Stimulated activated naive CD8-positive, alpha-beta T cell treated with anti-CD3 and anti-CD28 coated beads, Interleukin-15, Interleukin-2, amounts not matched to agents 100 U/mL and 50 U/mL, for 24 hours (primary cell): Measurements from ENCODE around the gene TAOK1.
A peak's percentile ranks its signal among the peaks of the same experiment; 100 is the strongest.

Experiments used
- ATAC-seq: fragments of 150-1000 bp; cut with Tn5 transposase; one replicate; pipeline ENCODE4 v1.10.0; 2021
- DNase-seq: peaks from one replicate; pipeline ENCODE4 v3.0.0; 2021

TAOK1 gene

DNA sequence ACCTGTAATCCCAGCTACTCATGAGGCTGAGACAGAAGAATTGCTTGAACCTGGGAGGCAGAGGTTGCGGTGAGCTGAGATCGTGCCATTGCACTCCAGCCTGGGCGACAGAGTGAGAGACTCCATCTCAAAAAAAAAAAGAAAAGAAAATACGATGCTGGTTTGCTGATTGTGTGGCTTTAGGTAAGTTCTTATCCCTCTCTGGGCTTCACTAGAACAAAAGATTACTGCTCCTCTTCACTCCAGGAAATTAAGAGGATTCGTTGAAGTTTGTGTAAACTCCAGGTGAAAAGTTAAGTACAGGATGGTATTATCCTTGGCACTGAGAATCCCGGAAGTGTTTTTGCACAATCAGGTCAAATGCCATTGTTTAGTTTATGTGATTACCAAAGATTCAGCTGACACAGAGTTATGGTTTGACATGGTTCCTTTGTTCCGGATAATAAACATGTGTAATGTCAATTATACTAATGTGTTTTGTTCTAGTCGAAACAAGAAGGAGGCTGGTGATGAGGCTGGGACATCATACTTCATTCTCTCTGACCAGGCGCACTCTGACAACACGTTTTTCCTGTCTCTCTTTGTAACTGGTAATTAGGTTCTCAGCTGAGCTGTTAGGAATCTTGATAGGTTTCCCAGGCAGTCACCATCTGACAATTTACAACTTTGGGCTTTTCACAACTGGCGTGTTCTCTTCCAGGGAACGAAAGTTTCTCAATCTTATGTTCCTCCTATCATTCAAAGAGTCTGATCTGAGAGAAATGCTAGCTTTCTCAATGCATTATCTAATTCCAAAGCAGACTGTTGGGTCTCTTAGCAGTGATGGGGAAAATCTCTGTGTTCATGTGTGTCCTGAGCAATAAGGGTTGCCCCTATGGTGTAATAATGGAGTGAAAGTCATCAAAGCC, 10.8 kb upstream of the TAOK1 start:
- ATAC-seq (no peak), DNase-seq (no peak)

GRCh38 chr17:29383686-29384085, 6.5 kb upstream of the TAOK1 start:
- no peak for ATAC-seq

GRCh38 chr17:29384901-29385300, 5.3 kb upstream of the TAOK1 start:
- DNase-seq = no peak
- ATAC-seq = no peak

More at GRCh38 chr17:29383686-29384085, 6.5 kb upstream of the TAOK1 start:
- DNase-seq = no peak

DNA sequence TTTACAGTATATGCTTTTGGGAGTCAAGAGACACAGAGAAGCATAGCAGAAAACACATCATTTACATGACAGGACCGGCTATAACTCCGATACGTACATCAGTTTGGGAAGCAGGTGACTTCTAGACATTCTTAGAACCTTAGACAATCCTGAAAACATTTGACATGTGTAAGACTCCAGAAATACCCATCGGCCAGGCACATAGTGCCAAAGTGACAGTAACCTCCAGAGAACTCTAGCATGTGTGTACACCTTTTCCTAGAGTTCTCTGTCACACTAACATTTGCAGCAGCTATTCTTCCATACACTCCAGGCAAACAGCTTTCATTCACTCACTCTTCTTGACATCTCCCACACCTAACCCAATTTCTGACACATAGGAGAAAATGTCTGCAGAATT, 3.4 kb upstream of the TAOK1 start:
- ATAC-seq (no peak), DNase-seq (no peak)

- ATAC-seq (no peak), DNase-seq (no peak)
Observed at GRCh38 chr17:29388937-29389336, 1.2 kb upstream of the TAOK1 start.

- ATAC-seq (peak; percentile 21), DNase-seq (peak; percentile 11)
Observed at GRCh38 chr17:29390851-29391631, 878 bp downstream of the TAOK1 start.

GRCh38 chr17:29393436-29393835, 3.3 kb downstream of the TAOK1 start:
- ATAC-seq = no peak
- DNase-seq = no peak

DNA sequence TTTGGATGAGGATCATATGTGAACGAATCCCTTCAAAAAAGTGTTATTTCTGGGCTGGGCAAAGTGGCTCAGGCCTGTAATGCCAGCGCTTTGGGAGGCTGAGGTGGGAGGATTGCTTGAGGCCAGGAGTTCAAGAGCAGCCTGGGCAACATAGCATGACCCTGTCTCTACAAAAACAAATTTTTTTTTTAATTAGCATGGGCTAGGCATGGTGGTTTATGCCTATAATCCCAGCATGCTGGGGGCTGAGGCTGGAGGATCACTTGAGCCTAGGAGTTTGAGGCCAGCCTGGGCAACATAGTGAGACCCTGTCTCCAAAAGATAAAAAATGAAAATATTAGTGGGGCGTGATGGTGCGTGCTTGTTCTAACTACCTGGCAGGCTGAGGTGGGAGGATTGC, 4.6 kb downstream of the TAOK1 start:
- no peak for ATAC-seq

GRCh38 chr17:29396066-29396465, 5.9 kb downstream of the TAOK1 start:
- no peak for DNase-seq
- no peak for ATAC-seq

More for the DNA sequence above, 4.6 kb downstream of the TAOK1 start:
- no peak for DNase-seq

- no peak for DNase-seq
- no peak for ATAC-seq
Observed at GRCh38 chr17:29399634-29400033, 9.5 kb downstream of the TAOK1 start.

DNA sequence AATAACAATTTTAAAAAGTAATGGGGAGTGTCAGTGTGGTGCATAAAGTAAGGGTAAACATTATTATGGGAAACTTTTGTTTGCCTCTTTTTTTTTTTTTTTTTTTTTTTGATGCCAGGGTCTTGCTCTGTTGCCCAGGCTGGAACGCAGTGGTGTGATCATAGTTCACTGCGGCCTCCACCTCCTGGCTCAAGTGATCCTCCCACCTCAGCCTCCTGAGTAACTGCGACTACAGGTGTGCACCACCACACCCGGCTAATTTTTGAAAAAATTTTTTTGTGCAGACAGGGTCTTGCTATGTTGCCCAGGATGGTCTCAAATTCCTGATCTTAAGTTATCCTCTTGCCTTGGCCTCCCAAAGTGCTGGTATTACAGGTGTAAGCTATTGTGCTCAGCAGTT, 10.7 kb downstream of the TAOK1 start:
- ATAC-seq (no peak), DNase-seq (no peak)

DNA sequence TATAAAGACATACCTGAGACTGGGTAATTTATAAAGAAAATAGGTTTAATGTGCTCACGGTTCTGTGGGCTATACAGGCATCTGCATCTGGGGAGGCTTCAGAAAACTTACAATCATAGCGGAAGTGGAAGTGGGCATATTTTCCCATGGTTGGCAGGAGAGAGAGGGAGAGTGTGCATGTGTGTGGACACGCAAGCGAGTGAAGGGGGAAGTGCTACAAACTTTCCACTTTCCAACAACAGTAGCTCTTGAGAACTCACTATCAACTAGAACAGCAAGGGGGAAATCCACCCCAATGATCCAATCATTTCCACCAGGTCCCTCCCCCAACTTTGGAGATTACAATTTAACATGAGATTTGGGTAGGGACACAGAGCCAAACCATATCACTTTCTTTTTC, 11.1 kb downstream of the TAOK1 start:
- ATAC-seq = no peak
- no peak for DNase-seq

DNA sequence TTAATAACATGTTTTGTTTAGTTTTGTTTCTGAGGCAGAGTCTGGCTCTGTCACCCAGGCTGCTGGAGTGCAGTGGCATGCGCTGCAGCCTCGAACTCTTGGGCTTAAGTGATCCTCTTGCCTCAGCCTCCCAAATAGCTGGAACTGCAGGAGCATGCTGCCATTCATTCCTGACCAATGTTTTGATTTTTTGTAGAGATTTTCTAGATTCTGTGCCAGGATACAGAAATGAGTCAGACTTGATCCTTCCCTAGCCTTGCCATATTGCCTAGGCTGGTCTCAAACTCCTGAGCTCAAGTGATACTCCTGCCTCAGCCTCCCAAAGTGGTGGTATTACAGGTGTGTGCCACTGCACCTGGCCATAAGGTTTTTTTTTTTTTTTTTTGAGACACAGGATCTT, 17.7 kb downstream of the TAOK1 start:
- DNase-seq (no peak), ATAC-seq (no peak)

GRCh38 chr17:29409963-29410362, 19.8 kb downstream of the TAOK1 start:
- ATAC-seq = no peak
- DNase-seq = no peak

GRCh38 chr17:29412780-29413565, 22.8 kb downstream of the TAOK1 start:
- DNase-seq (no peak), ATAC-seq (peak; percentile 85)

DNA sequence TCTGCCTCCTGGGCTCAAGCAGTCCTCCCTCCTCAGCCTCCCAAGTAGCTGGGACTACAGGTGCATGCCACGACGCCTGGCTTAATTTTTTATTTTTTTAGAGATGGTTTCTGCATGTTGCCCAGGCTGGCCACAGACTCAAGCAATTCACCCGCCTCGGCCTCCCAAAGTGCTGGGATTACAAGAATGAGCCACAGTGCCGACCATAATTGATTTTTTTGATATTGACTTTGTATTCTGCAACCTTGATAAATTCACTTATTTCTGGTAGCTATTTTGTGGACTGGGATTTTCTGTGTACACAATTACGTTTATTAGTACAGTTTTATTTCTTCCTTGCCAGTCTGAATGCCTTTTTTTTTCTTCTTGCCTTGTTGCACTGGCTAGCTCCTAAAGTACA, 30.0 kb downstream of the TAOK1 start:
- DNase-seq (no peak), ATAC-seq (no peak)

DNA sequence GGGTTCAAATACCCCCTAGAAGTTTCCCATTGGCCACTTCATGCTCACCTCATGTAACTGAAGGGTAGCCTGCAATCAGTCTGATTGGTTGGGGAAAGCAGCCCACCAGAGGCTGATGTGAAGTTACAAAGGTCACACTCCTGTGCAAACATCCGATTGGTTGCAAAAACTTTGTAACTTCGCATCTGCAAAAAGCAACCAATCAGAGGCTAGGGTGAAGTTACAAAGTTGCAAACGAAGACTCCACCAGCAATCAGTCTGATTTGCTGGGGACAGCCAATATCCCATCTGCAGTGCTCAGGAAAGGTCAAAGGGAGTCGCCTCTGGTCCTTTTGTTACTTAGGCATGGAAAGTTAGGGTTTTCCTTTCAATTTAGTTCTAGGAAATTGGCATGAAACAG, 40.1 kb downstream of the TAOK1 start:
- ATAC-seq (no peak), DNase-seq (no peak)

GRCh38 chr17:29433541-29433940, 43.4 kb downstream of the TAOK1 start:
- DNase-seq (no peak), ATAC-seq (no peak)

- ATAC-seq (no peak), DNase-seq (no peak)
Observed at GRCh38 chr17:29434550-29434949, 44.4 kb downstream of the TAOK1 start.

- DNase-seq (no peak), ATAC-seq (no peak)
Observed at GRCh38 chr17:29442451-29442850, 52.3 kb downstream of the TAOK1 start.

DNA sequence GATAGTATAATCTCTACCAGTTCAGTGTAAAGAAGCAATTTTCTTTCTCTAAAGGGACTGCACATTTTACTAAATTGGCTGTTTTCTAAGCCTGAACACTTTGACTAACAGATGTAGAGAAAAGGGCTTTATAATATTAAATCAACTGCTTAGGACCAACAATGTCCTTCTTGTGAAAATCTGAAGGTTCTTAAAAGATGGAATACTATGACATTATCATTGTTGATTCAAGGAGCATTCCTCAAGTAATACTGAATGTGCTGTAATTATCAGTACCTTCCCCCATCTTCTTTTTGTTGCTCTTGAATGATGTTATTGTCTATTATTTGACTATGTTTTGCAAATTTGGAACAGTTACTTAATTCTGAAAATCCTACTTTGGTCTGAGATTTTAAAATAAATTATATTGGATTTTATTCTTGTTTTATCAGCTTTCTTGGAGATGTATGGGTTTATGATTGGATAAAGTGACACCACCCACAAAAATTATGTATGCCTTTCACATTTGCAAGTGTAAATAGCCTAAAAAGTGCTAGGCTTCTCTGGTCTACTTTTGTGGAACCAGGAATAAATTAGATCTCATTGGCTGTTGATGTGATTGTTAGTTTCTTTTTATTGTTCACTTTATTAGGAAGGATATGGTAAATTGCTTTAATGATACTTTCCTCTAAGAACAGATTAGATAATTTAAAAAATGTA, 53.0 kb downstream of the TAOK1 start:
- DNase-seq = no peak
- no peak for ATAC-seq

- DNase-seq = no peak
Observed at GRCh38 chr17:29444589-29444988, 54.4 kb downstream of the TAOK1 start.

More at GRCh38 chr17:29444589-29444988, 54.4 kb downstream of the TAOK1 start:
- ATAC-seq = no peak
